Adrenal gland (tissue), 12 donors: Measurements from ENCODE around the gene ITPK1. TPM values are rescaled to one million over a fixed set of nuclear protein-coding genes. Genes with fewer than 3 reads are reported as not detected.

ENCODE experiments used
- DNase-seq, 7 donors: peaks; one replicate each; pipeline ENCODE4 v3.0.0-alpha.2; 2019 to 2020
- H3K27ac ChIP-seq, 5 donors: fragments of 200-600 bp; sonication (generic) in 4 of 5; 1 replicate in 3 of 5; 2 replicates in 2 of 5; pipeline versions ENCODE4 v1.5.1 to v1.8.0; 2016 to 2020; ENCODE audit warnings: mild to moderate bottlenecking in 1 of 5
- H3K27me3 ChIP-seq: fragments of 200-600 bp; 2 replicates; pipeline ENCODE4 v1.8.0; 2021
- H3K36me3 ChIP-seq, 2 donors: fragments of 200-600 bp; replicated peaks in 1 of 2; 1 replicate in 1 of 2; 2 replicates in 1 of 2; pipeline versions ENCODE4 v1.5.1 to v1.8.0; 2018 to 2022
- H3K4me1 ChIP-seq, 2 donors: fragments of 200-600 bp; replicated peaks in 1 of 2; 1 replicate in 1 of 2; 2 replicates in 1 of 2; pipeline versions ENCODE4 v1.5.1 to v1.8.0; 2018 to 2021
- H3K4me3 ChIP-seq, 4 donors: fragments of 200-600 bp; sonication (generic) in 3 of 4; one replicate each; pipeline ENCODE4 v1.5.1; 2016 to 2018
- H3K9me3 ChIP-seq, 3 donors: fragments of 200-600 bp; sonication (generic) in 1 of 3; replicated peaks in 1 of 3; 1 replicate in 2 of 3; 2 replicates in 1 of 3; pipeline versions ENCODE4 v1.5.1 to v1.8.0; 2016 to 2021
- POLR2A ChIP-seq, 2 donors: fragments of 450-650 bp; IDR thresholded peaks; one replicate each; pipeline ENCODE4 v1.6.1; 2017; ENCODE audit warnings: antibody characterized with exemption in 2 of 2, mild to moderate bottlenecking in 2 of 2, moderate library complexity in 1 of 2
- WGBS, 4 donors: extraction: QIAGEN DNeasy Blood & Tissue Kit in 2 of 4; methylation state at CpG; one replicate each; pipeline versions ENCODE4 v1.1.5 to v1.1.7; 2013 to 2017; 5-methylcytosine and 5-hydroxymethylcytosine counted together
- intact Hi-C, 2 donors: fragments of 100-400 bp; cut with DNase I; formaldehyde crosslinking; loops; one replicate each; pipeline versions ENCODE4 v1.14.1 to v1.15.0; 2022 to 2023
- polyA plus RNA-seq, 3 donors: library from polyadenylated mRNA; stranded (reverse); fragments of 200-250 nt in 2 of 3; fragments of 350-450 nt in 1 of 3; fragmentation: Illumina TruSeq in 1 of 3; extraction: RNeasy Lipid Tissue Mini Kit (QIAGEN cat#74804) in 1 of 3; gene quantifications; one replicate each; pipeline ENCODE4 v1.2.3, GENCODE V29; 2013 to 2014
- total RNA-seq, 9 donors: library from RNA; depleted of rRNA in 4 of 9; stranded (reverse); fragments of >200 nt in 4 of 9; fragments of 120-200 nt in 1 of 9; fragmentation: NEBNext Ultra II Directional in 1 of 9; extraction: Animal tissue kit (Norgen Biotek cat#: 25700) in 1 of 9; gene quantifications; one replicate each; pipeline versions ENCODE4 v1.1.0 to v1.2.4, GENCODE V29; 2013 to 2023
- TF ChIP-seq, protein P1 (sequence below), 6 experiments: fragments of 450-650 bp in 4 of 6; fragments of 200-600 bp in 2 of 6; sonication (generic) in 1 of 6; IDR thresholded peaks; 1 replicate in 5 of 6; 2 replicates in 1 of 6; pipeline versions ENCODE4 v1.5.1 to v1.8.0; 2016 to 2021; ENCODE audit warnings: antibody characterized with exemption in 6 of 6, mild to moderate bottlenecking in 2 of 6, moderate library complexity in 1 of 6
- donor health status: healthy with polysubstance abuse.
- donor health status: Bipolar disorder and iron deficiency.
- donor health status: DM: yes; HTN: yes; CAD: no.
- donor health status: DM: no; HTN: no; CAD: no.
- donor health status: DM: no; HTN: no; CAD: no.
- donor health status: DM: yes; HTN: yes; CAD: no.

ITPK1 gene
- total and polyA plus RNA-seq, 12 donors, result 28.1 to 182 (median 49.2) TPM

DNA sequence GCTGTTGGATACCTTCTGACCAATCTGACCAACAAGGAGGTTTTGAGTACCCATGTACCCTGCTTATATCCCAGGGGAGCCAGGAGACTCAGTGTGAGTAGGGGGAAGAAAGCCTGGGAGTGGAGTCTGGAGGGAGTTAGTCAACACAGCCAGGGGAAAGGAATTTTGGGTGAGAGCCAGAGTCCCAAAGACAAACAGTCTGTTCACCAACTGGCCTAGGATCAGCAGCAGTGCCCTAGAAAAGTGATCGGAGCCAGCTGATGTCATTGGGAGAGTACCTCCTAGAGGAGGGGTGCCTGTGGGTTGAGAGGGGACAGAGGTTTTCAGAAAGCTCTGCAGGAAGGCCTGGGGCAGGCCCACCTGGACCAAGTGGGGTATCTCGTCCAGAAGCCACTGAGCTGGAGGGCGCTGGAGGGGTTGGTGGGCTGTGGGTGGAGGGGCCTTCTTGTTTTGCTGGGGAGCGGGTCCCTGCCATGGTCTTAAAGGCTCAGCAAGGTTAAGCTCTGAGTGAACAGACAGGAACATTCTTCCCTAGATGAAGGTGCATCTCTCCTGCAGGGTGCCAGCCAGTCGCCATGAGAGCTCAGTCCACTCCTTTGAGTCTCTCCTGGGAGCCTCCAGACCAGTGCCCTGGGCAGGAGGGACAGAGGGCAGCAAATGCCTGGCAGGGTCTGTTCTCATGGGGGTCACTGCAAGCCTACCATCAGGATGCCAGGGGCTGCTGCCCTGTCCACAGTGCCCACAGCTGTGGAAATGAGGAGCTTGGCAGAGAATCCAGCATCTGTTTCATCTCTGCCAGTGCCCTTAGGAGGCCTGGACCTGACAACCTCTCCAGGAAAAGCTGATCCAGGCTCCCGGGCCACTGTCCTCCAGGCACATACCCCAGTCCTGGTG is 129.2 kb downstream of the ITPK1 start:
- intact Hi-C loops, result no loop called here
- TF ChIP-seq POLR2A (IDR thresholded peaks at IDR 0.05), result no peak
- TF ChIP-seq, protein P1, sequence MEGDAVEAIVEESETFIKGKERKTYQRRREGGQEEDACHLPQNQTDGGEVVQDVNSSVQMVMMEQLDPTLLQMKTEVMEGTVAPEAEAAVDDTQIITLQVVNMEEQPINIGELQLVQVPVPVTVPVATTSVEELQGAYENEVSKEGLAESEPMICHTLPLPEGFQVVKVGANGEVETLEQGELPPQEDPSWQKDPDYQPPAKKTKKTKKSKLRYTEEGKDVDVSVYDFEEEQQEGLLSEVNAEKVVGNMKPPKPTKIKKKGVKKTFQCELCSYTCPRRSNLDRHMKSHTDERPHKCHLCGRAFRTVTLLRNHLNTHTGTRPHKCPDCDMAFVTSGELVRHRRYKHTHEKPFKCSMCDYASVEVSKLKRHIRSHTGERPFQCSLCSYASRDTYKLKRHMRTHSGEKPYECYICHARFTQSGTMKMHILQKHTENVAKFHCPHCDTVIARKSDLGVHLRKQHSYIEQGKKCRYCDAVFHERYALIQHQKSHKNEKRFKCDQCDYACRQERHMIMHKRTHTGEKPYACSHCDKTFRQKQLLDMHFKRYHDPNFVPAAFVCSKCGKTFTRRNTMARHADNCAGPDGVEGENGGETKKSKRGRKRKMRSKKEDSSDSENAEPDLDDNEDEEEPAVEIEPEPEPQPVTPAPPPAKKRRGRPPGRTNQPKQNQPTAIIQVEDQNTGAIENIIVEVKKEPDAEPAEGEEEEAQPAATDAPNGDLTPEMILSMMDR (IDR thresholded peaks at IDR 0.05), result no peak

DNA sequence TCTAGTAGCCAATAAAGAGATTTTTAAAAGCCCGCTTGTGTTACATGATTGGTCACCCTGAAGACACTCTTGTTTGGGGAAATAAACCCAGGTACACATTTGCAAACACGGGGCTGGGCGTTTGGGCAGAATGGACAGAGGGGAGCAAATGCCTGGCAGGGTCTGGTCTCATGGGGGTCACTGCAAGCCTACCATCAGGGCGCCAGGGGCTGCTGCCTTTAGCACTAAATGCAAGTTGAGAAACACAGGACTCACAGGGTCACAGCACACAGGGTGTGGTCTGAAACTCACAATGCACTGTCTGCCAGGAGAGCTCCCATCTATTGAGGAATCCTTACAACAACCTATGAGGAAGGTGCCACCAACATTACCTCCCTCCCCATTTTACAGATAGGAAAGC is 130.2 kb downstream of the ITPK1 start:
- no peak for DNase-seq
- TF ChIP-seq POLR2A (IDR thresholded peaks at IDR 0.05), result no peak
- TF ChIP-seq, protein P1 (IDR thresholded peaks at IDR 0.05), result no peak
- Histone ChIP-seq H3K4me1 (peaks cover 11% of the 10 kb centered on the region in 2 donors), H3K36me3 (no peaks in the 10 kb centered on the region), H3K27me3 (no peaks in the 10 kb centered on the region), H3K9me3 (no peaks in the 10 kb centered on the region), H3K4me3 (no peak overlapping the region), H3K27ac (peak overlapping the region in 2 of 5 donors; percentile 41 to 67)
- 95 to 98% (median 97%) methylated on average over 3 to 4 of the region's 4 CpGs for WGBS, 4 donors
- intact Hi-C loops, result no loop called here

More for the DNA sequence above, 129.2 kb downstream of the ITPK1 start:
- Histone ChIP-seq H3K36me3 (no peaks in the 10 kb centered on the region), H3K27ac (peak overlapping the region in 3 of 5 donors; percentile 37 to 67 (median 56)), H3K27me3 (no peaks in the 10 kb centered on the region), H3K9me3 (no peaks in the 10 kb centered on the region), H3K4me1 (peaks cover 11% of the 10 kb centered on the region in 2 donors), H3K4me3 (no peak overlapping the region)
- DNase-seq, result peak; percentile 67 to 87 (median 85)
- 26 to 85% (median 76%) methylated on average over 2 to 6 of the region's 6 CpGs for WGBS, 4 donors

DNA sequence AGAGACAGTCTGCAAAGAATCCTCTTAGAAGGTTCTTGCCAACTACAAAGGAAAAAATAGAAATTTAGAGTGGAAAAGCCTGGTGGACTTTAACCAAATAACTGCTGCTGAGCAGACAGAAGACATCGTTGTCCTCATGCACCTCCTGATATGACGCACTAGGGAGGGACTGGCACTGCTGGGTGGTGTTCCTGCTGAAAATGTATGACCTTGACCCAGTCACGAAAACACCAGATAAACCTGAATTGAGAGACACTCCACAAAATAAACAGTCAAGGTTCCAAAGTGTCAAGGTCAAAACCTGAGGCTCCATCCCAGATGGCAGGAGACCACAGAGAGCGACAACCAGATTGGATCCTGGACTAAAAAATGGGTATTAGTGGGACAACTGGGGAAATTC is 130.8 kb downstream of the ITPK1 start:
- Histone ChIP-seq H3K4me1 (peaks cover 11% of the 10 kb centered on the region in 2 donors), H3K27me3 (no peaks in the 10 kb centered on the region), H3K27ac (no peak overlapping the region), H3K36me3 (no peaks in the 10 kb centered on the region), H3K9me3 (no peaks in the 10 kb centered on the region), H3K4me3 (no peak overlapping the region)
- intact Hi-C loops, result no loop called here
- TF ChIP-seq, protein P1 (IDR thresholded peaks at IDR 0.05), result no peak
- no peak for TF ChIP-seq POLR2A (IDR thresholded peaks at IDR 0.05)
- 51 to 61% (median 51%) methylated on average over 4 of the region's 4 CpGs for WGBS, 4 donors
- DNase-seq, result peak in 2 of 7 donors; percentile 15 to 43

DNA sequence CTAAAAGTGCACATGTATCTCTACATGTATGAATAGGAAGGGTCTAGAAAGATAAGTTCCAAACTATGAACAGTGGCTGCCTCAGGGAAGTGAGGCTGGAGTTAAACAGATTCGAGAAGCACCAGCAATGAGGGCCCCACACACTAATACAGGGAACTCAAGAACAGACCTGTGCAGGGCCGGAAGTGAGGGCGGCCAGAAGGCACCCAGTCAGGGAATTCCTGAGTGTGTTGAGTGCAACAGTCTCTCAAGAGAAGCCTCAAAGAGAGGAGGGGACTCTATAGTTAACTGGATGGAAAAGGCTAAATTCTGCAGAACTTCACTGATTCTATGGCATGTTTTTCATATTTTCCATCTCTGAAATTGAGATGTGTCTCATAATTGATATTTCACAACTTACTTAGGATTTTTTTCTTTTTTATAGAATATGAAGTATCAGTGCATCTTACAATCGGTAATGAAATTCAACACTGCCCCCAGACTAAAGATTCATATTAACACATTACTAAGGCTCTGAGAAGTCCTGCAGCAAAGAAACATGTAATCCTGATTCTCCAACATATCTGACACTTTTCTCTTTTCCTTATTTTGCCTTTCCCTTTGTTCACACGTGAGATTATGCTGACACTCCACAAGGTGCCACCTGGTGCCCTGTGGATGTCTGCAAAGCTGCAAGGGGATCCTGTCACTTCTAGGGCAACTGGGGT is 131.5 kb downstream of the ITPK1 start:
- intact Hi-C loops, result no loop called here
- Histone ChIP-seq H3K9me3 (no peaks in the 10 kb centered on the region), H3K27me3 (no peaks in the 10 kb centered on the region), H3K4me3 (no peak overlapping the region), H3K36me3 (no peaks in the 10 kb centered on the region), H3K4me1 (peaks cover 11% of the 10 kb centered on the region in 2 donors), H3K27ac (no peak overlapping the region)
- DNase-seq, result no peak
- 83 to 93% (median 91%) methylated on average over 5 of the region's 5 CpGs for WGBS, 4 donors
- no peak for TF ChIP-seq POLR2A (IDR thresholded peaks at IDR 0.05)
- TF ChIP-seq, protein P1 (IDR thresholded peaks at IDR 0.05), result no peak
